ENCODE results near the gene UROS. TPM values are rescaled to one million over a fixed set of nuclear protein-coding genes. Genes with fewer than 3 reads are reported as not detected.

Gene UROS
- 33.5 and 37.4 TPM in 2 replicates for total RNA-seq

DNA sequence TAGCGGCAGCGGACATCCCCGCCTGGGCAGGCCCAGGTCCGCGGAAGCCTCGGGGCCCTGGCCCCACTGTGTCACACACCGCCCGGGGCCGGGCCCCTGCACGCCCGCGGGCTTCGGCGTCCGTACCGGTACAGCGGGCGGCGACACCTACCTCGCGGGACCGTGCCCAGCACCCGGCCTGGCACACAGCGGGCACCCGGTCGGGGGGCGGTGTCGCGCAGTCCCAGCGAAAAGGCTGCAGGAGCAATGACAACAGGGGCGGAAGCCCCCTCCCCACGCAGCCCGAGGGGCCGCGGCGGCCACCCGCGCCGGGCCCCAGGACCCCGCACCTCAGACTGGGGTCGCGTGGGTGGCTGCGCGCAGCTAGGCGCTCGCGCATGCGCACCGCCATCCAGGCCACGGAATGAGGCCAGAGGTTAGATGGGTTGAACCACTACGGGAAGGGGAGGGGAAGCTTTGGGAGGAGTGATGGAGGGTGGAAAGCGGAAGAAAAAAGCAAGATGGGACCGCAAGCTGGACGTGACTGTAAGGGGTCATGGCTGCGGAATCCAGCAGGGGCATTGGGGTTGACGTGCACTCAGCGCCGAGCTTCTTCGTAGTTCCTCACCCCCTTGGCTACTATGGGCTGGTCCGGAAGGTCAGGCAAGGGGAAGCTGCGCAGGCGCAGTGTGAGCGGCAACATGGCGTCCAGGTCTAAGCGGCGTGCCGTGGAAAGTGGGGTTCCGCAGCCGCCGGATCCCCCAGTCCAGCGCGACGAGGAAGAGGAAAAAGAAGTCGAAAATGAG is at the start of gene UROS, which contains the start of gene BCCIP:
Gene UROS, minus strand, starts transcription at position 381 of the 785 bp plus-strand sequence. CDS start 6,759 bp downstream, outside the sequence.
Gene BCCIP, plus strand, starts transcription at position 669 of the 785 bp plus-strand sequence. Its CDS starts 12 bp downstream, at position 681.

GRCh38 chr10:125775491-125776106 is 47.5 kb downstream of the UROS start, which contains the start of gene MMP21:
Gene MMP21 (minus strand): TSS chr10:125775821. CDS start chr10:125775821, 0 bp downstream.

Other genes with a start within 250 kb of the UROS start
- not detected in 2 replicates for gene TEX36, start 140.1 kb downstream of the UROS start, total RNA-seq
- 11.0 and 22.8 TPM in 2 replicates for gene EDRF1, start 103.5 kb downstream of the UROS start, total RNA-seq
- 0.57 TPM in 1 of 2 replicates, not detected in the other for gene MMP21, start 47.4 kb downstream of the UROS start, total RNA-seq
- 20.2 and 36.9 TPM in 2 replicates for gene BCCIP, start 288 bp upstream of the UROS start, total RNA-seq
- gene DHX32, start 58.0 kb upstream of the UROS start, total RNA-seq, result 40.3 and 44.2 TPM in 2 replicates
- 1.3 and 2.3 TPM in 2 replicates for gene FANK1, start 73.3 kb upstream of the UROS start, total RNA-seq